ENCODE measurements around the gene GFRA4.

DNA sequence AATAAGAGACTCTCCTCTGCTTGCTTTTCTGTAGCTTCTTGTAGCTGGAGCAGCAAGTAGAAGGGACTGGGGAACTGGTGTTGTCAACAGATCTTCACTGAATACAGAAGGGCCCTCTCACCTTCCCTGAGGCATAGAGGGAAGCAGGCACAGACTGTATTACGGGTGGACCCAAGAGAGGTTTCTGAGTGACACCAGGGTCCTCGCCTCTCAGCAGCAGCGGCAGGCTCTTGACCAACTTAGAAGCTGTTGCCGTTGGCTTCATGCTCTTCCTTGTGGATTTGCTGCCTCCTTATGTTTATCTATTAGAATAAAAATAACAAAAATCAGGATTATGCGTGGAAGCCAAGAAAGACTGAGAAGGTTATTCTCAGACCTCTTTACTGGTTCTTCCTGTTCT, 31.7 kb downstream of the GFRA4 start:
- TF ChIP-seq, protein P1, sequence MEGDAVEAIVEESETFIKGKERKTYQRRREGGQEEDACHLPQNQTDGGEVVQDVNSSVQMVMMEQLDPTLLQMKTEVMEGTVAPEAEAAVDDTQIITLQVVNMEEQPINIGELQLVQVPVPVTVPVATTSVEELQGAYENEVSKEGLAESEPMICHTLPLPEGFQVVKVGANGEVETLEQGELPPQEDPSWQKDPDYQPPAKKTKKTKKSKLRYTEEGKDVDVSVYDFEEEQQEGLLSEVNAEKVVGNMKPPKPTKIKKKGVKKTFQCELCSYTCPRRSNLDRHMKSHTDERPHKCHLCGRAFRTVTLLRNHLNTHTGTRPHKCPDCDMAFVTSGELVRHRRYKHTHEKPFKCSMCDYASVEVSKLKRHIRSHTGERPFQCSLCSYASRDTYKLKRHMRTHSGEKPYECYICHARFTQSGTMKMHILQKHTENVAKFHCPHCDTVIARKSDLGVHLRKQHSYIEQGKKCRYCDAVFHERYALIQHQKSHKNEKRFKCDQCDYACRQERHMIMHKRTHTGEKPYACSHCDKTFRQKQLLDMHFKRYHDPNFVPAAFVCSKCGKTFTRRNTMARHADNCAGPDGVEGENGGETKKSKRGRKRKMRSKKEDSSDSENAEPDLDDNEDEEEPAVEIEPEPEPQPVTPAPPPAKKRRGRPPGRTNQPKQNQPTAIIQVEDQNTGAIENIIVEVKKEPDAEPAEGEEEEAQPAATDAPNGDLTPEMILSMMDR (conservative IDR thresholded peaks at IDR 0.05): no peak
- no peak for TF ChIP-seq ZFX (IDR thresholded peaks at IDR 0.05)

All from C4-2B (cell line).